ENCODE measurements around the gene RPS6KB2. TPM values are rescaled to one million over a fixed set of nuclear protein-coding genes. Genes with fewer than 3 reads are reported as not detected.

Gene RPS6KB2
- total and polyA plus RNA-seq, 10 of the 15 experiments (the other 5 are each of a cell fraction or from before 2014, with no cell fraction given) = 0.39 to 101 (median 58.4) TPM

DNA sequence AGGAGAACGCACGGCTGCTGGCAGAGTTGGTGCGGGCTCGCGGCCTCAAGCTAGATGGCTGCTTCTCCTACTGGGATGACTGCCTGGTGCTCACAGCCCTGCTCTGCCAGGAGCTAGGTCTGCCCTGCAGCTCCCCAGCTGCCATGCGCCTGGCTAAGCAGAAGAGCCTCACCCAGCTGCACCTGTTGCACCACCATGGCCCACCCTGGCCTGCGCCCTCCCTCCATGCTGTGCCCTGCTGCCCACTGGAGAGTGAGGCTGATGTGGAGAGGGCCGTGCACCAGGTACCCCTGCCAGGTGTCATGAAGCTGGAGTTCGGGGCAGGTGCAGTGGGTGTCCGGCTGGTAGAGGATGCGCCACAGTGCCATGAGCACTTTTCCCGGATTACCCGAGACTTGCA lies 4.8 kb upstream of the RPS6KB2 start:
- no peak overlapping the region for H3K27ac ChIP-seq (ENCODE audit: control insufficient read depth, insufficient read depth)
- ChIA-PET SMC1A (ENCODE audit: uncharacterized antibody, unreplicated experiment) (no interaction called here), RAD21 (ENCODE audit: unreplicated experiment) (no interaction called here), CTCF (interaction anchor here (2.0 kb wide), 1 partner anchor 14 kb away, joined by 6 read pairs; no protein-coding TSS in a partner anchor), POLR2A (interaction anchor here (1.4 kb wide), 1 partner anchor 8 kb away, joined by 3 read pairs; no protein-coding TSS in a partner anchor)
- no peaks in the 10 kb centered on the region for H3K9me3 ChIP-seq (replicated peaks; ENCODE audit: control insufficient read depth, insufficient read depth, low read length)
- peaks cover 2% of the 10 kb centered on the region for H3K79me2 ChIP-seq (ENCODE audit: control insufficient read depth, insufficient read depth, low read length)
- peaks cover 2% of the 10 kb centered on the region; the same call in 1 of the 2 replicates for H3K4me1 ChIP-seq (ENCODE audit: control insufficient read depth, insufficient read depth, low read length)
- 94% methylated on average over 13 of the region's 13 CpGs for WGBS (ENCODE audit: insufficient coverage, insufficient replicate concordance, low lambda C conversion rate, missing lambda C conversion rate)
- no peaks in the 10 kb centered on the region for H4K20me1 ChIP-seq (ENCODE audit: control insufficient read depth, insufficient read depth)
- DNase-seq (ENCODE audit: low read depth, low spot score) (no peak), FAIRE-seq (no peak), ATAC-seq (no peak)
- no peak overlapping the region for H3K4me2 ChIP-seq (ENCODE audit: control insufficient read depth, insufficient read depth)
- TF ChIP-seq RELB (IDR thresholded peaks at IDR 0.05; ENCODE audit: low read depth) = no peak
- intact Hi-C loops (cut with micrococcal nuclease; ENCODE audit: unreplicated experiment) = no loop called here
- no peak overlapping the region for H3K9ac ChIP-seq (ENCODE audit: control insufficient read depth, insufficient read depth, low read length)
- H3K36me3 ChIP-seq (ENCODE audit: control insufficient read depth in 2 of 2, insufficient read depth in 2 of 2, low read length in 1 of 2) = no peaks in the 10 kb centered on the region
- BruUV-seq (replicated peaks) = no TSS peak
- in situ Hi-C loops (cut with MboI) = no loop called here
- no peak overlapping the region for H3K4me3 ChIP-seq
- H2AFZ ChIP-seq (ENCODE audit: control insufficient read depth, low read depth, low read length) = no peak overlapping the region
- H3K27me3 ChIP-seq (replicated peaks in 1 of 2; ENCODE audit: control insufficient read depth in 2 of 2, insufficient read depth in 2 of 2, low read length in 1 of 2) = no peaks in the 10 kb centered on the region

- Histone ChIP-seq H3K4me2 (ENCODE audit: control insufficient read depth, insufficient read depth) (no peak overlapping the region), H3K36me3 (ENCODE audit: control insufficient read depth in 2 of 2, insufficient read depth in 2 of 2, low read length in 1 of 2) (no peaks in the 10 kb centered on the region), H3K9ac (ENCODE audit: control insufficient read depth, insufficient read depth, low read length) (no peak overlapping the region), H3K27ac (ENCODE audit: control insufficient read depth, insufficient read depth) (no peak overlapping the region), H3K4me3 (no peak overlapping the region), H3K27me3 (replicated peaks in 1 of 2; ENCODE audit: control insufficient read depth in 2 of 2, insufficient read depth in 2 of 2, low read length in 1 of 2) (no peaks in the 10 kb centered on the region), H3K9me3 (replicated peaks; ENCODE audit: control insufficient read depth, insufficient read depth, low read length) (no peaks in the 10 kb centered on the region), H4K20me1 (ENCODE audit: control insufficient read depth, insufficient read depth) (no peaks in the 10 kb centered on the region), H3K4me1 (ENCODE audit: control insufficient read depth, insufficient read depth, low read length) (peaks cover 2% of the 10 kb centered on the region; the same call in 1 of the 2 replicates), H2AFZ (ENCODE audit: control insufficient read depth, low read depth, low read length) (no peak overlapping the region), H3K79me2 (ENCODE audit: control insufficient read depth, insufficient read depth, low read length) (peaks cover 8% of the 10 kb centered on the region)
- POLR2A ChIA-PET = interaction anchor here (1.3 kb wide), 1 partner anchor 19 kb away, joined by 5 read pairs; no protein-coding TSS in a partner anchor
- intact Hi-C loops (cut with micrococcal nuclease; ENCODE audit: unreplicated experiment) = no loop called here
- 74% methylated on average over 34 of the region's 34 CpGs for WGBS (ENCODE audit: insufficient coverage, insufficient replicate concordance, low lambda C conversion rate, missing lambda C conversion rate)
- BruUV-seq (replicated peaks) = no TSS peak
- ATAC-seq (no peak), DNase-seq (ENCODE audit: low read depth, low spot score) (no peak), FAIRE-seq (no peak)
- in situ Hi-C loops (cut with MboI) = no loop called here
- RAD21 ChIA-PET (ENCODE audit: unreplicated experiment) = interaction anchor here (1.4 kb wide), 1 partner anchor 22 kb away, joined by 3 read pairs; the partner anchor contains the start of gene PPP1CA
- CTCF ChIA-PET = interaction anchor here (2.0 kb wide), 1 partner anchor 15 kb away, joined by 6 read pairs; no protein-coding TSS in a partner anchor
- SMC1A ChIA-PET (ENCODE audit: uncharacterized antibody, unreplicated experiment) = no interaction called here
- TF ChIP-seq ZBED1 (IDR thresholded peaks at IDR 0.05; ENCODE audit: borderline replicate concordance) (no peak), NBN (IDR thresholded peaks at IDR 0.05) (no peak), RAD21 (IDR thresholded peaks at IDR 0.05; ENCODE audit: insufficient read depth, low read depth, low read length) (no peak), NFYB (IDR thresholded peaks at IDR 0.05; ENCODE audit: insufficient read depth, low read depth, low read length) (no peak), ZNF207 (IDR thresholded peaks at IDR 0.05; ENCODE audit: borderline replicate concordance) (no peak), MYC (IDR thresholded peaks at IDR 0.05; ENCODE audit: insufficient read depth, insufficient read length, insufficient replicate concordance, low read length, severe bottlenecking) (no peak), TARDBP (IDR thresholded peaks at IDR 0.05; ENCODE audit: borderline replicate concordance) (no peak), MTA2 (IDR thresholded peaks at IDR 0.05; ENCODE audit: low read depth) (no peak), BRCA1 (IDR thresholded peaks at IDR 0.05; ENCODE audit: low read depth, low read length) (no peak), PAX5 (IDR thresholded peaks at IDR 0.05; ENCODE audit: borderline replicate concordance, low read depth, low read length) (no peak)
- TF ChIP-seq, protein P1, sequence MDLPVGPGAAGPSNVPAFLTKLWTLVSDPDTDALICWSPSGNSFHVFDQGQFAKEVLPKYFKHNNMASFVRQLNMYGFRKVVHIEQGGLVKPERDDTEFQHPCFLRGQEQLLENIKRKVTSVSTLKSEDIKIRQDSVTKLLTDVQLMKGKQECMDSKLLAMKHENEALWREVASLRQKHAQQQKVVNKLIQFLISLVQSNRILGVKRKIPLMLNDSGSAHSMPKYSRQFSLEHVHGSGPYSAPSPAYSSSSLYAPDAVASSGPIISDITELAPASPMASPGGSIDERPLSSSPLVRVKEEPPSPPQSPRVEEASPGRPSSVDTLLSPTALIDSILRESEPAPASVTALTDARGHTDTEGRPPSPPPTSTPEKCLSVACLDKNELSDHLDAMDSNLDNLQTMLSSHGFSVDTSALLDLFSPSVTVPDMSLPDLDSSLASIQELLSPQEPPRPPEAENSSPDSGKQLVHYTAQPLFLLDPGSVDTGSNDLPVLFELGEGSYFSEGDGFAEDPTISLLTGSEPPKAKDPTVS (IDR thresholded peaks at IDR 0.05; ENCODE audit: low read depth, low read length) = no peak
- TF ChIP-seq, protein P2, sequence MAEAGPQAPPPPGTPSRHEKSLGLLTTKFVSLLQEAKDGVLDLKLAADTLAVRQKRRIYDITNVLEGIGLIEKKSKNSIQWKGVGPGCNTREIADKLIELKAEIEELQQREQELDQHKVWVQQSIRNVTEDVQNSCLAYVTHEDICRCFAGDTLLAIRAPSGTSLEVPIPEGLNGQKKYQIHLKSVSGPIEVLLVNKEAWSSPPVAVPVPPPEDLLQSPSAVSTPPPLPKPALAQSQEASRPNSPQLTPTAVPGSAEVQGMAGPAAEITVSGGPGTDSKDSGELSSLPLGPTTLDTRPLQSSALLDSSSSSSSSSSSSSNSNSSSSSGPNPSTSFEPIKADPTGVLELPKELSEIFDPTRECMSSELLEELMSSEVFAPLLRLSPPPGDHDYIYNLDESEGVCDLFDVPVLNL (IDR thresholded peaks at IDR 0.05; ENCODE audit: low read depth, low read length) = no peak
Observed at GRCh38 chr11:67423891-67424613, 4.2 kb upstream of the RPS6KB2 start.
